GM18520 (cell line): ENCODE results near the gene LRP11.
"Not testable (repeated sequence)": the region's sequence is repeated elsewhere in the genome, so short reads cannot be mapped to it uniquely, and the experiment has no call there.

Source experiments
- ATAC-seq: cut with Tn5 transposase; IDR thresholded peaks from one replicate; pipeline ENCODE4 v1.9.1; 2021; ENCODE audit not compliant: unreplicated experiment

The LRP11 gene

GRCh38 chr6:149897855-149898744 is 33.9 kb upstream of the LRP11 start, which contains the start of gene RAET1E:
RAET1E (minus strand) TSS chr6:149898113; CDS start chr6:149890901, 7,212 bp downstream.
- ATAC-seq, result no peak

GRCh38 chr6:149897015-149897697 is 33.0 kb upstream of the LRP11 start:
- no peak for ATAC-seq

DNA sequence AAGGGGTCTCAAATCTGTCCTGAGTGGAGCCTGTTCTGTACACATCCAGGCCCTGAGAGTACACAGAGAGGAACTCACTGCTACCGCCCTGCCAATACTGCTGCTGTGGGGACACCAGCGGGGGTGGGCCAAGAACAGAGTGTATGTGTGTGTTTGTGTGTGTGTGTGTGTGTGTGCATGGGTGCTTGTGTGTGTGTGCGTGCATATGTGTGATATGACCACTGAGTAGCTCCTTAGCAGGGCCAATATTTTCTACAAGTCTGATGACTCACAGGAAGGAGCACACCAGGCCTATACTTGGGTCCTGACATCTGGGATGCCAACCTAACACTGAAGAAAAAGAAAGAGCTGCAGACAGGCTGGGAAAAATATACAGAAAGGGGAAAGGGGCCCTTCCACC is 32.3 kb upstream of the LRP11 start:
- ATAC-seq, result no peak

DNA sequence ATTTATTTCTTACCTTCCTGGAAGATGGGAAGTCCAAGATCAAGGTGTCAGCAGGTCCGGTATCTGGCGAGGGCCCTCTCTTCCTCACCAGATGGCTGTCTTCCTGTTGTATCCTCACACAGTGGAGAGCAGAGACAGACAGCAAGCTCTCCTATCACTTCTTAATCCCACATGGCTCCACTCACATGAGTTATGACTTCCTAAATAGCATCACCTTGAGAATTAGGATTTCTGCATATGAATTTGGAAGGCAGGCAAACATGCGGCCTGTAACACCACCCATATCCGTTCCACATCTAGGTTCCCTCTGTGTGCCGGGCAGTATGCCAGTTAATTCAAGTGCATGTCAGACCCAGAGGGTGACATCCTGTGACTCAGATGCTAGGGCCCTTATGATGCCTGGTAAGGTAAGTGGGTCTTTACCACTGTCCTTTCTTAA is 31.7 kb upstream of the LRP11 start:
- ATAC-seq, result no peak

DNA sequence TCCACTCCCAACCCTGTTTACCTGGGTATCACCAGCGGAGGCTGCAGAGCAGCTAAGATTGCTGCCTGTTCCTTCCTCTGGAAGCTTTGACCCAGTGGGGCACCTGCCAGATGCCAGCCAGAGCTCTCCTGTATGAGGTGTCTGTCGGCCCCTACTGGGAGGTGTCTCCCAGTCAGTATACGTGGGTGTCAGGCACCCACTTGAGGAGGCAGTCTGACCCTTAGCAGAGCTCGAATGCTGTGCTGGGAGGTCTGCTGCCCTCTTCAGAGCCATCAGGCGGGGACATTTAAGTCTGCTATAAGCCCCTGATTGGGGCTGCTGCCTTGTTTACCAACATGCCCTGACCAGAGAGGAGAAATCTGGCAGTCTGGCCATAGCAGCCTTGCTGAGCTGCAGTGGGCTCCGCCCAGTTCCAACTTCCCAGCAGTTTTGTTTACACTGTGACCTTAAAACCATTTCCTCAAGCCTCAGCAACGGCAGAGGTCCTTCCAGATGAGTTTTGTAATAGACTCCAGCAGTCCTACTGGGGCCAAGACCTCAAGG is 31.0 kb upstream of the LRP11 start:
- no peak for ATAC-seq

DNA sequence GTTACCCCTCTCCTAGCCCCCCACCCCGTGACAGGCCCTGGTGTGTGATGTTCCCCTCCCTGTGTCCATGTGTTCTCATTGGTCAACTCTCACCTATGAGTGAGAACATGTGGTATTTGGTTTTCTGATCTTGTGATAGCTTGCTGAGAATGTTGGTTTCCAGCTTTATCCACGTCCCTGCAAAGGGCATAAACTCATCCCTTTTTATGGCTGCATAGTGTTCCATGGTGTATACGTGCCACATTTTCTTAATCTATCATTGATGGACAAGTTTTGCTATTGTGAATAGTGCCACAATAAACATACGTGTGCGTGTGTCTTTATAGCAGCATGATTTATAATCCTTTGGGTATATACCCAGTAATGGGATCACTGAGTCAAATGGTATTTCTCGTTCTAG is 27.7 kb upstream of the LRP11 start:
- ATAC-seq, result not testable (repeated sequence)

DNA sequence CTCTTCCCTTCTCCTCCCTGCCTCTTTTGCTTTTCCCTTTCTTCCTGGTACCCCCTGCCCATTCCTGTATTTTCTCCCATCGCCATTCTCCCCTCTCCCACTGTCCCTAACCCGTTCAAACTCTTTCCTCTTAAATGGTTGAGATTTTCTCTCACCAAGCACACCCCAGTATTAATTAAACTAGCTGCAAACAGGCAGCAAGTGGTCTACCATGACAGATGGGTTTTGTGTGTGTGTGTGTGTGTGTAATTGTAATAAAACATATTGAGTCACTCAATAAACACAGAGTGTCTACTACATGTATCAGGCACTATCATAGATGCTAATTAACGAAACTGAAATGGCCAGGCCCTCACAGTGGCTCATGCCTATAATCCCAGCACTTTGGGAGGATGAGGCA is 27.1 kb upstream of the LRP11 start:
- no peak for ATAC-seq

GRCh38 chr6:149890629-149891045 is 26.5 kb upstream of the LRP11 start:
- ATAC-seq, result no peak

DNA sequence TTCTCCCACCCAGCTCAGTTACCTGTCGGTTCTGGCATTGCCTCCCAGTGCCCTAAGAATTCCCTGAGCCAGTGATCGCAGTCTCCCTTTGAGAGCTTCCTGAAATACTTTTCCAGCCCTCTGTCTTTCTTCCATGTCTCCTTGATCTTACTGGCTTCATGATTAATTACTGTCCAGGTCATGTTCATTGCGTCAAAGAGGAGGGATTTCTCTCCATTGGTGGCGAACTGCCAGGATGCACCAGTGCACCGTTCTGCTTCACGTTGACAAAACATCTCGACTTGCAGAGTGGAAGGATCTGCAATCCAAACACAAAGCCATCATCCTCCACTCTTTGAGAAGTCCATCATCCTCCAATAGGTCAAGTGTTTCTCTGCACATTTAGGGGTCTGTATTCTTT is 25.2 kb upstream of the LRP11 start:
- no peak for ATAC-seq

GRCh38 chr6:149888659-149889058 is 24.5 kb upstream of the LRP11 start:
- ATAC-seq, result no peak

DNA sequence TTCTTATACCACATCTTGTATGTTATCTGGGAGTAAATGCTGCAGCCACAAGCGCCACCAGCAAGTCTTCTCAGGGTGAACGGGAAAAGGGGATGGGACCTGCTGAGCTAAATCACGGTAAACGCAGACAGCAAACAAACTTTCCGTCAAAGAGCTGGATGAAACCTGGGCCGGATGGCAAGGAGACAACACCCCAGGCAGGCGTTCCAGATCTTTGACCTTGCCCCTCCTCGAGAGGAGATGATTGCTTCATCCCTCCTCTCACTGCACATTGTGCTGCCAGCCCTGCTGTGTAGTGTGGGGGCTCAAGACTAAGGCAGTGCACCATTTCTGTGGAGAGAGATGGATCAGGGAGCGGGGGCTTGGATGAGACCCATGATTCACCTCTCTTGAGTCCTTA is 23.9 kb upstream of the LRP11 start:
- no peak for ATAC-seq

DNA sequence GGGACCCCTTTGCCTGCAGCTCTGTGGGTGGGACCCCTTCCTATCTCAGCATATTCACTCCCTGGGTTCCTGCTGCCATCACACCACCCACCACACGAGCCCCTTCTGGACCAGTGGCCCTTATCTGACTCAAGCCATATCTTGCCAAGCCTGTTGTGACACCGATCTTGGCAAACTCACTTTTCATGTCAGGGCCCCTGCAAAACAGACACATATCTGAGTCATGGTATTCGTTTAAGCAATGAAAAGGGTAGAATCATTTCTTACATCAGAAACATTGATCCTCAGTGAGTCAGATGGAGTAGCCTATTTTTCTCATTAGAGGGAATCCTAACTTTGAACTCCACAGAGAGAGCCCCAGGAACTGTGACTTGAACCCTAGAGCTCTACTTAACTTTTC is 23.2 kb upstream of the LRP11 start:
- ATAC-seq, result no peak

- no peak for ATAC-seq
These were observed 21.7 kb upstream of the LRP11 start for GRCh38 chr6:149885888-149886287.

GRCh38 chr6:149884617-149885016 is 20.5 kb upstream of the LRP11 start:
- no peak for ATAC-seq

DNA sequence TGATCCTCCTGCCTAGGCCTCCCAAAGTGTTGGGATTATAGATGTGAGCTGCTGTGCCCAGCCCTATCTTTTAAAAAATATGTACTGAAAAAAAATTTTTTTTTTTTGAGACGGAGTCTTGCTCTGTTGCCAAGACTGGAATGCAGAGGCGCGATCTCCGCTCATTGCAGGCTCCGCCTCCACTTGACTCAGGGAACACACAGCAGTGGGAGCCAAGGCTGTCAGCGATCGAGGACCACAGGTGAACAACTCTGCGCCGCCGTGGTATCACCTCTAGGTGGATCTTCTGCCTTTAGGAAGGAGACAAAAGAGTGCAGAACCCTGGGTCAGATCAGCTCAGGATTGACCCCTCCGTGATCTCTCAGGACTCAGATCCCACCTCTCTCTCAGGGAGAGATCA is 20.1 kb upstream of the LRP11 start:
- no peak for ATAC-seq

DNA sequence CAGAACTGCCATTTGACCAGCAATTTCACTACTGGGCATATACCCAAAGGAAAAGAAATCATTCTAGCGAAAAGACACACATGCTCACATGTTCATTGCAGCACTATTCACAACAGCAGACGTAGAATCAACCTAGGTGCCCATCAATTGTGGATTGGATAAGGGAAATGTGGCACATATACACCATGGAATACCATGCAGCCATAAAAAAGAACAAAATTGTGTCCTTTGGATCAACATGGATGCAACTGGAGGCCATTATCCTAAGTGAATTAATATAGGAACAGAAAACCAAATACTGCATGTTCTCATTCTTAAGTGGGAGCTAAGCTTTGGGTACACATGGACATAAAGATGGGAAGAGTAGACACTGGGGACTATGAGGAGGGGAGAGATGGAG is 17.7 kb upstream of the LRP11 start:
- ATAC-seq, result no peak

DNA sequence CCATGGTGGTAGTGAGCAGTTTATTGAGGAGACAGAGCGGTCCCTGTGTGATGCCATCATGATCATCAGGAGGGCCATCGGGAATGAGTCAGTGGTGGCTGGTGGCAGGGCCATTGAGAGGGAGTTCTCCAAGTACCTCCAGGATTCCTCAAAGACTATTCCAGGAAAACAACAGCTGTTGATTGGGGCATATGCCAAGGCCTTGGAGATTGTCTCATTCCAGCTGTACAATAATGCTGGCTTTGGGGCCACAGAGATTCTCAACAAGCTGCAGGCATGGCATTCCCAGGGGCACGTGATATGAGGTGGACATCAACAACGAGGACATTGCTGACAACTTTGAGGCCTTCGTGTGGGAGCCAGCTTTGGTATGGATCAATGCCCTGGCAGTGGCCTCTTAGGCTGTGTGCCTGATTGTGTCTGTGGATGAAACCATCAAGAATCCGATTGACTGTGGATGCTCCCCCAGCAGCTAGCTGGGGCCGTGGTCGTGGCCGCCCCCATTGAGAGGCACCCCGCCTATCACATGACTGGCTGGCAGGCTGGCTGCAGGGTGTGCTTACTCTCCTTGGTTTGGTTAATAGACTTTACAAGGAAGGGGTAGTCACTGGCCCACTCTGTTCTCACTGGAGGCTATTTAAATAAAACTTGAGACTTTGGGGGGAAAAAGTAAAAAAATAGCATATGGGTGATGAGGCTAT is 17.1 kb upstream of the LRP11 start:
- ATAC-seq, result no peak

- no peak for ATAC-seq
These were observed 13.5 kb upstream of the LRP11 start for GRCh38 chr6:149877659-149878058.

DNA sequence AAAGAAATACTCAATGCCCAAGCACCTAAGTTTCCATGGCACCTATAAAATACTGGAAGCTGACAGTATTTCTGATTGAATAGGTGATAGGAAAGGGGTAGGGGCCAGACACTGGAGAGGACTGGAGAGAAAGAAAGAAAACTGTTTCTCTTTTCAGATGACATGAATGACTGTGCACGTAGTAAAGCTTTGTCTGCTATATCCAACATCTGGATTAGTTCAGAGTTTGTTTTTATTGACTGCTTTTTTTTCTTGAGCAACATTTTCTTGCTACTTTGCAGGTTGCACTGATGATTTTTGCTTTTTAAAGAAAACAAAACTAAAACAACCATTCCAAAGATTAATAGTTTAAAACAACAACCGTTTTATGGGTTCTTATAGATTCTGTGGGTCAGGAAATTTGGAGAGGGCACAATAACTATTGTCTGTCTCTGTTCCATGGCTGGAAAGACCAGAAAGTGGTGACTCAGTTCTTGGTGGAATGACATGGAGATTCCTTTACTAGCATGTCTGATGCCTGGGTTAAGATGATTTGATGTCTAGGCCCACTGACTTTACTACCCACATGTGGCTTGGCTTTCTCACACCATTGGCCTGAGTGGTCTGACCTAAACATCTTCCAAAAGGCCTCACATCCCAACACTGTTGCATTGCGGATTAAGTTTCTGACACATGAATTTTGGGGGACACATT is 12.2 kb upstream of the LRP11 start:
- no peak for ATAC-seq

GRCh38 chr6:149872233-149872632 is 8.1 kb upstream of the LRP11 start:
- ATAC-seq, result no peak

GRCh38 chr6:149871182-149871581 is 7.0 kb upstream of the LRP11 start:
- ATAC-seq, result no peak
